GM23248 (cell line): ENCODE data around the gene PRKCA. TPM values are rescaled to one million over a fixed set of nuclear protein-coding genes. Genes with fewer than 3 reads are reported as not detected.
"Not testable (repeated sequence)": the region's sequence is repeated elsewhere in the genome, so short reads cannot be mapped to it uniquely, and the experiment has no call there.

ENCODE experiments used
- DNase-seq: peaks from one replicate; pipeline ENCODE4 v3.0.0-alpha.2; 2015
- H2AFZ ChIP-seq: fragments of 200-600 bp; sonication (generic); 2 replicates; pipeline ENCODE4 v1.6.1; 2016; ENCODE audit warnings: antibody characterized with exemption
- H3F3A ChIP-seq: fragments of 200-600 bp; sonication (generic); 2 replicates; pipeline ENCODE4 v1.6.1; 2016; ENCODE audit warnings: mild to moderate bottlenecking, antibody characterized with exemption, mixed run types; ENCODE audit not compliant: insufficient read depth
- H3K27ac ChIP-seq: fragments of 200-600 bp; sonication (generic); 2 replicates; pipeline ENCODE4 v1.5.1; 2016; ENCODE audit warnings: mild to moderate bottlenecking
- H3K27me3 ChIP-seq: fragments of 200-600 bp; sonication (generic); replicated peaks from 2 replicates; pipeline ENCODE4 v1.6.1; 2016; ENCODE audit warnings: mild to moderate bottlenecking; ENCODE audit not compliant: insufficient read depth
- H3K36me3 ChIP-seq: fragments of 200-600 bp; sonication (generic); 2 replicates; pipeline ENCODE4 v1.6.1; 2016; ENCODE audit warnings: low read depth, mild to moderate bottlenecking
- H3K4me1 ChIP-seq: fragments of 200-600 bp; sonication (generic); 2 replicates; pipeline ENCODE4 v1.6.1; 2016; ENCODE audit warnings: mild to moderate bottlenecking; ENCODE audit not compliant: insufficient read depth
- H3K4me2 ChIP-seq: fragments of 200-600 bp; sonication (generic); one replicate; pipeline ENCODE4 v1.6.1; 2016; ENCODE audit warnings: mild to moderate bottlenecking; ENCODE audit not compliant: unreplicated experiment
- H3K4me3 ChIP-seq: fragments of 200-600 bp; sonication (generic); 2 replicates; pipeline ENCODE4 v1.5.1; 2016; ENCODE audit warnings: mild to moderate bottlenecking
- H3K79me2 ChIP-seq: fragments of 200-600 bp; sonication (generic); 2 replicates; pipeline ENCODE4 v1.6.1; 2016; ENCODE audit warnings: mild to moderate bottlenecking; ENCODE audit not compliant: insufficient read depth
- H3K9ac ChIP-seq: fragments of 200-600 bp; sonication (generic); 2 replicates; pipeline ENCODE4 v1.6.1; 2016; ENCODE audit warnings: mild to moderate bottlenecking
- H3K9me2 ChIP-seq: fragments of 200-600 bp; sonication (generic); 2 replicates; pipeline ENCODE4 v1.6.1; 2016; ENCODE audit warnings: mixed run types, mild to moderate bottlenecking, moderate library complexity; ENCODE audit not compliant: insufficient read depth
- H3K9me3 ChIP-seq: fragments of 200-600 bp; sonication (generic); one replicate; pipeline ENCODE4 v1.6.1; 2017; ENCODE audit warnings: low read depth
- H4K20me1 ChIP-seq: fragments of 200-600 bp; sonication (generic); 2 replicates; pipeline ENCODE4 v1.6.0; 2016; ENCODE audit not compliant: insufficient read depth
- EZH2 ChIP-seq: fragments of 200-600 bp; sonication (generic); IDR thresholded peaks from 2 replicates; pipeline ENCODE4 v1.6.1; 2018; ENCODE audit warnings: antibody characterized with exemption, mild to moderate bottlenecking; ENCODE audit not compliant: insufficient read depth, poor library complexity, severe bottlenecking
- EZH2phosphoT487 ChIP-seq: fragments of 200-600 bp; sonication (generic); IDR thresholded peaks from 2 replicates; pipeline ENCODE4 v1.6.1; 2018; ENCODE audit warnings: antibody characterized with exemption, moderate library complexity, mild to moderate bottlenecking, low read depth; ENCODE audit not compliant: insufficient read depth
- WGBS, 2 experiments: methylation state at CpG; one replicate each; pipeline ENCODE4 v1.1.6; 2015 to 2017; ENCODE audit warnings: low lambda C conversion rate in 2 of 2, low coverage in 1 of 2; ENCODE audit errors: missing lambda C conversion rate in 2 of 2; 5-methylcytosine and 5-hydroxymethylcytosine counted together
- in situ Hi-C: fragments of 300-500 bp; cut with MboI; formaldehyde crosslinking; loops from 2 replicates; pipeline ENCODE4 v1.15.0; 2020
- polyA plus RNA-seq: library from polyadenylated mRNA; unstranded; fragments of >200 nt; fragmentation: Nextera tagmentation; extraction: Ambion mirVana; gene quantifications from 2 replicates; pipeline ENCODE4 v1.2.1, GENCODE V29; 2016
- total RNA-seq: library from RNA; depleted of rRNA; stranded (reverse); fragments of >200 nt; shearing (Covaris generic); gene quantifications from 2 replicates; pipeline ENCODE4 v1.2.3, GENCODE V29; 2014

PRKCA gene
- total and polyA plus RNA-seq, 2 experiments from 2014 or later: 17.3 to 28.5 TPM

- no peak overlapping the region for H3K27ac ChIP-seq
- H4K20me1 ChIP-seq: no peaks in the 10 kb centered on the region; the same call in 1 of the 2 replicates
- no peak overlapping the region for H3K4me2 ChIP-seq
- no peaks in the 10 kb centered on the region for H3K9me2 ChIP-seq
- in situ Hi-C loops: no loop called here
- H3K4me3 ChIP-seq: no peak overlapping the region
- TF ChIP-seq EZH2phosphoT487 (no peak), EZH2 (no peak)
- H3K79me2 ChIP-seq: peaks cover 100% of the 10 kb centered on the region
- H3K27me3 ChIP-seq: no peaks in the 10 kb centered on the region
- no peak for DNase-seq
- no peaks in the 10 kb centered on the region for H3K36me3 ChIP-seq
- WGBS, 2 experiments: 50 to 52% methylated on average over 2 of the region's 2 CpGs
- no peaks in the 10 kb centered on the region for H3K9me3 ChIP-seq
- H2AFZ ChIP-seq: no peak overlapping the region
- H3K4me1 ChIP-seq: no peaks in the 10 kb centered on the region
- no peak overlapping the region for H3K9ac ChIP-seq
- H3F3A ChIP-seq: peaks cover 4% of the 10 kb centered on the region; the same call in 1 of the 2 replicates
Measured at GRCh38 chr17:66340720-66341119, 38.3 kb downstream of the PRKCA start.

- no peak for DNase-seq
- no peaks in the 10 kb centered on the region for H3K9me2 ChIP-seq
- no peak overlapping the region for H2AFZ ChIP-seq
- 93 to 96% methylated on average over 4 of the region's 4 CpGs for WGBS, 2 experiments
- in situ Hi-C loops: no loop called here
- no peaks in the 10 kb centered on the region for H3K27me3 ChIP-seq
- TF ChIP-seq EZH2phosphoT487 (no peak), EZH2 (no peak)
- no peak overlapping the region for H3K4me2 ChIP-seq
- no peaks in the 10 kb centered on the region; the same call in 1 of the 2 replicates for H4K20me1 ChIP-seq
- H3K9ac ChIP-seq: no peak overlapping the region
- H3K4me3 ChIP-seq: no peak overlapping the region
- H3K9me3 ChIP-seq: no peaks in the 10 kb centered on the region
- H3K27ac ChIP-seq: no peak overlapping the region
- H3K36me3 ChIP-seq: no peaks in the 10 kb centered on the region
- peaks cover 100% of the 10 kb centered on the region for H3K79me2 ChIP-seq
- H3F3A ChIP-seq: peaks cover 4% of the 10 kb centered on the region; the same call in 1 of the 2 replicates
- H3K4me1 ChIP-seq: no peaks in the 10 kb centered on the region
Measured at GRCh38 chr17:66341462-66341861, 39.0 kb downstream of the PRKCA start.

GRCh38 chr17:66342263-66342662, 39.9 kb downstream of the PRKCA start:
- H4K20me1 ChIP-seq, H3F3A ChIP-seq, H3K9me3 ChIP-seq, H3K27ac ChIP-seq, H3K36me3 ChIP-seq, H3K4me3 ChIP-seq, H3K27me3 ChIP-seq, H2AFZ ChIP-seq, H3K4me1 ChIP-seq, H3K9me2 ChIP-seq, H3K4me2 ChIP-seq, DNase-seq, H3K9ac ChIP-seq, in situ Hi-C loops: not testable (repeated sequence)
- WGBS, 2 experiments: 99 to 100% methylated on average over 4 of the region's 4 CpGs
- peaks cover 100% of the 10 kb centered on the region for H3K79me2 ChIP-seq

- H2AFZ ChIP-seq: no peak overlapping the region
- no peaks in the 10 kb centered on the region for H3K36me3 ChIP-seq
- TF ChIP-seq EZH2 (no peak), EZH2phosphoT487 (no peak)
- no peaks in the 10 kb centered on the region for H3K9me2 ChIP-seq
- 98 to 100% methylated on average over 3 of the region's 3 CpGs for WGBS, 2 experiments
- no peaks in the 10 kb centered on the region for H3K27me3 ChIP-seq
- no peak overlapping the region for H3K4me2 ChIP-seq
- DNase-seq: no peak
- H3K4me1 ChIP-seq: peaks cover 10% of the 10 kb centered on the region
- peaks cover 100% of the 10 kb centered on the region for H3K79me2 ChIP-seq
- H4K20me1 ChIP-seq: no peaks in the 10 kb centered on the region; the same call in 1 of the 2 replicates
- in situ Hi-C loops: no loop called here
- H3K9me3 ChIP-seq: no peaks in the 10 kb centered on the region
- no peak overlapping the region for H3K9ac ChIP-seq
- no peak overlapping the region for H3K27ac ChIP-seq
- no peak overlapping the region for H3K4me3 ChIP-seq
- peaks cover 14% of the 10 kb centered on the region; the same call in 1 of the 2 replicates for H3F3A ChIP-seq
Measured at GRCh38 chr17:66343531-66344078, 41.2 kb downstream of the PRKCA start.

GRCh38 chr17:66344473-66344872, 42.1 kb downstream of the PRKCA start:
- TF ChIP-seq EZH2phosphoT487 (no peak), EZH2 (no peak)
- Histone ChIP-seq H3K4me3 (no peak overlapping the region), H3K4me1 (peaks cover 19% of the 10 kb centered on the region), H3K36me3 (no peaks in the 10 kb centered on the region), H2AFZ (no peak overlapping the region), H3K79me2 (peaks cover 100% of the 10 kb centered on the region), H3K9me2 (no peaks in the 10 kb centered on the region), H4K20me1 (peaks cover 6% of the 10 kb centered on the region; the same call in 1 of the 2 replicates), H3K27ac (no peak overlapping the region), H3K4me2 (no peak overlapping the region), H3K9ac (no peak overlapping the region), H3K27me3 (no peaks in the 10 kb centered on the region), H3F3A (peaks cover 19% of the 10 kb centered on the region; the same call in 1 of the 2 replicates), H3K9me3 (no peaks in the 10 kb centered on the region)
- 98% methylated on average over 4 of the region's 4 CpGs for WGBS, 2 experiments
- in situ Hi-C loops: no loop called here
- DNase-seq: no peak
